ENCODE results near the gene PBLD.
"Not testable (repeated sequence)": the region's sequence is repeated elsewhere in the genome, so short reads cannot be mapped to it uniquely, and the experiment has no call there.

PBLD gene

GRCh38 chr10:68249297-68249696, 83.4 kb downstream of the PBLD start:
- no CpG with 5 or more reads among the region's 4 CpGs for WGBS (ENCODE audit: insufficient coverage, insufficient read length)
- Histone ChIP-seq H3K4me3 (ENCODE audit: low read length) (no peak overlapping the region), H3K4me1 (ENCODE audit: control insufficient read depth, insufficient read depth, low read length) (no peaks in the 10 kb centered on the region), H3K9me3 (ENCODE audit: control insufficient read depth, insufficient read depth, low read length) (no peaks in the 10 kb centered on the region), H3K36me3 (ENCODE audit: control insufficient read depth, insufficient read depth, low read length) (no peaks in the 10 kb centered on the region), H3K27me3 (ENCODE audit: control insufficient read depth, insufficient read depth, low read length) (no peaks in the 10 kb centered on the region; the same call in 1 of the 2 replicates), H3K27ac (ENCODE audit: low read length) (no peak overlapping the region)
- DNase-seq (ENCODE audit: low read depth, low spot score) = no peak

- no peak overlapping the region for H3K4me3 ChIP-seq (ENCODE audit: low read length)
- H3K27me3 ChIP-seq (ENCODE audit: control insufficient read depth, insufficient read depth, low read length) = no peaks in the 10 kb centered on the region; the same call in 1 of the 2 replicates
- no CpG with 5 or more reads among the region's 6 CpGs for WGBS (ENCODE audit: insufficient coverage, insufficient read length)
- H3K36me3 ChIP-seq (ENCODE audit: control insufficient read depth, insufficient read depth, low read length) = no peaks in the 10 kb centered on the region
- DNase-seq (ENCODE audit: low read depth, low spot score) = no peak
- H3K27ac ChIP-seq (ENCODE audit: low read length) = no peak overlapping the region
- H3K9me3 ChIP-seq (ENCODE audit: control insufficient read depth, insufficient read depth, low read length) = no peaks in the 10 kb centered on the region
- no peaks in the 10 kb centered on the region for H3K4me1 ChIP-seq (ENCODE audit: control insufficient read depth, insufficient read depth, low read length)
These were observed 84.8 kb downstream of the PBLD start for GRCh38 chr10:68247931-68248330.

GRCh38 chr10:68246397-68246796, 86.3 kb downstream of the PBLD start:
- H3K9me3 ChIP-seq (ENCODE audit: control insufficient read depth, insufficient read depth, low read length); H3K27ac ChIP-seq (ENCODE audit: low read length); H3K27me3 ChIP-seq (ENCODE audit: control insufficient read depth, insufficient read depth, low read length); DNase-seq (ENCODE audit: low read depth, low spot score); H3K4me3 ChIP-seq (ENCODE audit: low read length); H3K4me1 ChIP-seq (ENCODE audit: control insufficient read depth, insufficient read depth, low read length); H3K36me3 ChIP-seq (ENCODE audit: control insufficient read depth, insufficient read depth, low read length): not testable (repeated sequence)
- WGBS (ENCODE audit: insufficient coverage, insufficient read length) = no CpG with 5 or more reads among the region's 7 CpGs

- WGBS (ENCODE audit: insufficient coverage, insufficient read length) = no CpG with 5 or more reads among the region's 2 CpGs
These were observed 90.7 kb downstream of the PBLD start for GRCh38 chr10:68242051-68242450.

GRCh38 chr10:68239596-68240150, 93.1 kb downstream of the PBLD start:
- WGBS (ENCODE audit: insufficient coverage, insufficient read length) = no CpG with 5 or more reads among the region's 5 CpGs
- H3K4me1 ChIP-seq (ENCODE audit: control insufficient read depth, insufficient read depth, low read length) = no peaks in the 10 kb centered on the region
- DNase-seq (ENCODE audit: low read depth, low spot score) = no peak
- H3K36me3 ChIP-seq (ENCODE audit: control insufficient read depth, insufficient read depth, low read length) = no peaks in the 10 kb centered on the region
- no peak overlapping the region for H3K27ac ChIP-seq (ENCODE audit: low read length)
- no peaks in the 10 kb centered on the region for H3K27me3 ChIP-seq (ENCODE audit: control insufficient read depth, insufficient read depth, low read length)
- H3K4me3 ChIP-seq (ENCODE audit: low read length) = no peak overlapping the region
- H3K9me3 ChIP-seq (ENCODE audit: control insufficient read depth, insufficient read depth, low read length) = no peaks in the 10 kb centered on the region

More at GRCh38 chr10:68242051-68242450, 90.7 kb downstream of the PBLD start:
- no peaks in the 10 kb centered on the region for H3K36me3 ChIP-seq (ENCODE audit: control insufficient read depth, insufficient read depth, low read length)
- no peaks in the 10 kb centered on the region for H3K9me3 ChIP-seq (ENCODE audit: control insufficient read depth, insufficient read depth, low read length)
- no peak for DNase-seq (ENCODE audit: low read depth, low spot score)
- H3K4me3 ChIP-seq (ENCODE audit: low read length) = no peak overlapping the region
- H3K27ac ChIP-seq (ENCODE audit: low read length) = no peak overlapping the region
- no peaks in the 10 kb centered on the region for H3K27me3 ChIP-seq (ENCODE audit: control insufficient read depth, insufficient read depth, low read length)
- no peaks in the 10 kb centered on the region for H3K4me1 ChIP-seq (ENCODE audit: control insufficient read depth, insufficient read depth, low read length)

GRCh38 chr10:68239069-68239468, 93.7 kb downstream of the PBLD start:
- H3K4me1 ChIP-seq (ENCODE audit: control insufficient read depth, insufficient read depth, low read length) = no peaks in the 10 kb centered on the region
- H3K36me3 ChIP-seq (ENCODE audit: control insufficient read depth, insufficient read depth, low read length) = no peaks in the 10 kb centered on the region
- DNase-seq (ENCODE audit: low read depth, low spot score) = no peak
- no peaks in the 10 kb centered on the region for H3K9me3 ChIP-seq (ENCODE audit: control insufficient read depth, insufficient read depth, low read length)
- H3K27me3 ChIP-seq (ENCODE audit: control insufficient read depth, insufficient read depth, low read length) = no peaks in the 10 kb centered on the region
- H3K27ac ChIP-seq (ENCODE audit: low read length) = no peak overlapping the region
- WGBS (ENCODE audit: insufficient coverage, insufficient read length) = no CpG with 5 or more reads among the region's 5 CpGs
- H3K4me3 ChIP-seq (ENCODE audit: low read length) = no peak overlapping the region

GRCh38 chr10:68238371-68238770, 94.4 kb downstream of the PBLD start:
- no peak overlapping the region for H3K27ac ChIP-seq (ENCODE audit: low read length)

GRCh38 chr10:68237173-68237572, 95.6 kb downstream of the PBLD start:
- Histone ChIP-seq H3K4me1 (ENCODE audit: control insufficient read depth, insufficient read depth, low read length) (no peaks in the 10 kb centered on the region), H3K9me3 (ENCODE audit: control insufficient read depth, insufficient read depth, low read length) (no peaks in the 10 kb centered on the region), H3K4me3 (ENCODE audit: low read length) (no peak overlapping the region), H3K27me3 (ENCODE audit: control insufficient read depth, insufficient read depth, low read length) (peaks cover 1% of the 10 kb centered on the region; the same call in 1 of the 2 replicates), H3K36me3 (ENCODE audit: control insufficient read depth, insufficient read depth, low read length) (no peaks in the 10 kb centered on the region), H3K27ac (ENCODE audit: low read length) (no peak overlapping the region)
- WGBS (ENCODE audit: insufficient coverage, insufficient read length) = no CpG with 5 or more reads among the region's 3 CpGs
- no peak for DNase-seq (ENCODE audit: low read depth, low spot score)

More at GRCh38 chr10:68238371-68238770, 94.4 kb downstream of the PBLD start:
- WGBS (ENCODE audit: insufficient coverage, insufficient read length) = no CpG with 5 or more reads among the region's 6 CpGs
- Histone ChIP-seq H3K27me3 (ENCODE audit: control insufficient read depth, insufficient read depth, low read length) (no peaks in the 10 kb centered on the region), H3K4me3 (ENCODE audit: low read length) (no peak overlapping the region), H3K9me3 (ENCODE audit: control insufficient read depth, insufficient read depth, low read length) (no peaks in the 10 kb centered on the region), H3K4me1 (ENCODE audit: control insufficient read depth, insufficient read depth, low read length) (no peaks in the 10 kb centered on the region), H3K36me3 (ENCODE audit: control insufficient read depth, insufficient read depth, low read length) (no peaks in the 10 kb centered on the region)
- no peak for DNase-seq (ENCODE audit: low read depth, low spot score)

- no peak for DNase-seq (ENCODE audit: low read depth, low spot score)
- H3K36me3 ChIP-seq (ENCODE audit: control insufficient read depth, insufficient read depth, low read length) = no peaks in the 10 kb centered on the region
- peaks cover 3% of the 10 kb centered on the region; the same call in 1 of the 2 replicates for H3K27me3 ChIP-seq (ENCODE audit: control insufficient read depth, insufficient read depth, low read length)
- no peaks in the 10 kb centered on the region for H3K9me3 ChIP-seq (ENCODE audit: control insufficient read depth, insufficient read depth, low read length)
- no peak overlapping the region for H3K4me3 ChIP-seq (ENCODE audit: low read length)
- no peak overlapping the region for H3K27ac ChIP-seq (ENCODE audit: low read length)
- H3K4me1 ChIP-seq (ENCODE audit: control insufficient read depth, insufficient read depth, low read length) = peaks cover 2% of the 10 kb centered on the region; the same call in 1 of the 2 replicates
These were observed 97.1 kb downstream of the PBLD start for GRCh38 chr10:68235581-68235980.

GRCh38 chr10:68235111-68235510, 97.6 kb downstream of the PBLD start:
- Histone ChIP-seq H3K27ac (ENCODE audit: low read length) (no peak overlapping the region), H3K27me3 (ENCODE audit: control insufficient read depth, insufficient read depth, low read length) (peaks cover 3% of the 10 kb centered on the region; the same call in 1 of the 2 replicates), H3K4me3 (ENCODE audit: low read length) (no peak overlapping the region), H3K9me3 (ENCODE audit: control insufficient read depth, insufficient read depth, low read length) (no peaks in the 10 kb centered on the region), H3K4me1 (ENCODE audit: control insufficient read depth, insufficient read depth, low read length) (peaks cover 2% of the 10 kb centered on the region; the same call in 1 of the 2 replicates), H3K36me3 (ENCODE audit: control insufficient read depth, insufficient read depth, low read length) (no peaks in the 10 kb centered on the region)
- WGBS (ENCODE audit: insufficient coverage, insufficient read length) = no CpG with 5 or more reads among the region's 2 CpGs
- DNase-seq (ENCODE audit: low read depth, low spot score) = no peak

GRCh38 chr10:68233046-68233445, 99.7 kb downstream of the PBLD start:
- DNase-seq (ENCODE audit: low read depth, low spot score) = no peak
- Histone ChIP-seq H3K4me3 (ENCODE audit: low read length) (no peak overlapping the region), H3K27me3 (ENCODE audit: control insufficient read depth, insufficient read depth, low read length) (peaks cover 3% of the 10 kb centered on the region; the same call in 1 of the 2 replicates), H3K36me3 (ENCODE audit: control insufficient read depth, insufficient read depth, low read length) (no peaks in the 10 kb centered on the region), H3K9me3 (ENCODE audit: control insufficient read depth, insufficient read depth, low read length) (no peaks in the 10 kb centered on the region), H3K4me1 (ENCODE audit: control insufficient read depth, insufficient read depth, low read length) (peaks cover 2% of the 10 kb centered on the region; the same call in 1 of the 2 replicates), H3K27ac (ENCODE audit: low read length) (no peak overlapping the region)
- WGBS (ENCODE audit: insufficient coverage, insufficient read length) = no CpG with 5 or more reads among the region's 3 CpGs
